BLaER1 treated with 17β-estradiol and CSF1 and Interleukin-3, amounts not matched to agents 10 nM and 100 nM (cell line): ENCODE data around the gene KIF16B.

Experiments
- H3K27ac ChIP-seq, 11 experiments: shearing (Covaris generic); formaldehyde crosslinking; 2 replicates each; pipeline ENCODE4 v1.8.1; 2022
- H3K27me3 ChIP-seq, 11 experiments: shearing (Covaris generic); formaldehyde crosslinking; 2 replicates each; pipeline ENCODE4 v1.8.1; 2022
- H3K36me3 ChIP-seq, 11 experiments: shearing (Covaris generic); formaldehyde crosslinking; 2 replicates each; pipeline ENCODE4 v1.8.1; 2022
- H3K4me1 ChIP-seq, 10 experiments: shearing (Covaris generic); formaldehyde crosslinking; 2 replicates each; pipeline ENCODE4 v1.8.1; 2022
- H3K4me2 ChIP-seq, 11 experiments: shearing (Covaris generic); formaldehyde crosslinking; 2 replicates each; pipeline ENCODE4 v1.8.1; 2022
- H3K4me3 ChIP-seq, 10 experiments: shearing (Covaris generic); formaldehyde crosslinking; 2 replicates each; pipeline ENCODE4 v1.8.1; 2022
- H3K9ac ChIP-seq, 11 experiments: shearing (Covaris generic); formaldehyde crosslinking; 2 replicates each; pipeline ENCODE4 v1.8.1; 2022
- H3K9me3 ChIP-seq, 11 experiments: shearing (Covaris generic); formaldehyde crosslinking; replicated peaks in 1 of 11; 2 replicates each; pipeline ENCODE4 v1.8.1; 2022
- H4K20me1 ChIP-seq, 11 experiments: shearing (Covaris generic); formaldehyde crosslinking; 2 replicates each; pipeline ENCODE4 v1.8.1; 2022
- Cebpa-rat ChIP-seq, 11 experiments: shearing (Covaris generic); IDR thresholded peaks; 2 replicates each; pipeline ENCODE4 v1.8.1; 2022

The KIF16B gene

GRCh38 chr20:16553101-16553500 lies 20.1 kb downstream of the KIF16B start:
- H3K4me2 ChIP-seq: no peak overlapping the region
- no peak for TF ChIP-seq Cebpa-rat (IDR thresholded peaks at IDR 0.05)
- no peak overlapping the region; a peak in 1 of 20 replicates for H3K4me3 ChIP-seq
- peaks cover 17 to 63% (median 35%) of the 10 kb centered on the region in 11 experiments for H3K36me3 ChIP-seq
- H3K27me3 ChIP-seq: no peaks in the 10 kb centered on the region
- no peak overlapping the region for H3K9ac ChIP-seq
- peaks cover 29 to 77% (median 73%) of the 10 kb centered on the region in 11 experiments for H3K9me3 ChIP-seq
- H3K4me1 ChIP-seq: peaks cover 6 to 32% (median 20%) of the 10 kb centered on the region in 10 experiments
- H4K20me1 ChIP-seq: peaks cover 0 to 6% (median 0%) of the 10 kb centered on the region in 11 experiments; a peak in 3 of 22 replicates
- H3K27ac ChIP-seq: no peak overlapping the region

- H3K4me2 ChIP-seq: peak overlapping the region in 8 of 11 experiments; percentile 2 to 58 (median 26); a peak in 8 of 22 replicates
Observed at GRCh38 chr20:16552015-16552414, 21.2 kb downstream of the KIF16B start.

DNA sequence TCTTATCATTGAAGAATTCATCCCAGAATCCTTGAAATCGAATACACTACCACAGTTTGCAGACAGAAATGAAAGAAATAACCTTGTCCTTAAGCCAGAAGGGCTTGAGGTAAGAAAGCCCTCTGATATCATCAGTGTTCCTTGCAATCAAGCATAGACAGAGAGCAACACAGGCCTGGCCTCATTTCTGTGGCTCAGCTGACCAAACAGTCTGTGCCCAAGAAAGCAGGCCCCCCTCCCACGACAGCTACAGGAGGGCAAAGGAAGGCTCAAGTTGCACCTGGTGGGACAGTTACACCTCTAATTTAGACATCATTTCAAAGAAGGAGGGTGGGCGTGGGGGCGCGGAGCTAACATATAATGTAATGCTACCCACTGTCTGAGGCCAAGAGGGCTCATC lies 21.6 kb downstream of the KIF16B start:
- H3K4me2 ChIP-seq: peak overlapping the region in 2 of 11 experiments; percentile 2 to 44; a peak in 2 of 22 replicates
- no peak for TF ChIP-seq Cebpa-rat (IDR thresholded peaks at IDR 0.05)
- no peak overlapping the region for H3K4me3 ChIP-seq
- H3K36me3 ChIP-seq: peaks cover 14 to 59% (median 35%) of the 10 kb centered on the region in 11 experiments
- H3K9ac ChIP-seq: no peak overlapping the region
- H3K9me3 ChIP-seq: peaks cover 29 to 65% (median 64%) of the 10 kb centered on the region in 11 experiments
- H4K20me1 ChIP-seq: peaks cover 0 to 7% (median 0%) of the 10 kb centered on the region in 11 experiments; a peak in 3 of 22 replicates
- H3K27me3 ChIP-seq: no peaks in the 10 kb centered on the region
- H3K27ac ChIP-seq: peak overlapping the region in 1 of 11 experiments; percentile 19; a peak in 1 of 22 replicates
- peaks cover 21 to 46% (median 32%) of the 10 kb centered on the region in 10 experiments for H3K4me1 ChIP-seq

More at GRCh38 chr20:16552015-16552414, 21.2 kb downstream of the KIF16B start:
- H3K9me3 ChIP-seq: peaks cover 29 to 67% (median 65%) of the 10 kb centered on the region in 11 experiments
- H3K4me1 ChIP-seq: peaks cover 17 to 42% (median 31%) of the 10 kb centered on the region in 10 experiments
- H3K27me3 ChIP-seq: no peaks in the 10 kb centered on the region
- peaks cover 0 to 7% (median 0%) of the 10 kb centered on the region in 11 experiments; a peak in 3 of 22 replicates for H4K20me1 ChIP-seq
- H3K9ac ChIP-seq: no peak overlapping the region
- H3K4me3 ChIP-seq: no peak overlapping the region
- TF ChIP-seq Cebpa-rat (IDR thresholded peaks at IDR 0.05): no peak
- H3K36me3 ChIP-seq: peaks cover 14 to 60% (median 35%) of the 10 kb centered on the region in 11 experiments
- peak overlapping the region in 1 of 11 experiments; percentile 19; a peak in 1 of 22 replicates for H3K27ac ChIP-seq

- H3K4me3 ChIP-seq: peak overlapping the region in 5 of 10 experiments; percentile 6 to 44 (median 21); a peak in 3 of 20 replicates
- peaks cover 11 to 31% (median 30%) of the 10 kb centered on the region in 11 experiments; a peak in 21 of 22 replicates for H3K9me3 ChIP-seq
- H4K20me1 ChIP-seq: peaks cover 0 to 7% (median 0%) of the 10 kb centered on the region in 11 experiments; a peak in 3 of 22 replicates
- no peaks in the 10 kb centered on the region for H3K27me3 ChIP-seq
- peaks cover 0 to 29% (median 17%) of the 10 kb centered on the region in 11 experiments; a peak in 14 of 22 replicates for H3K36me3 ChIP-seq
- H3K4me1 ChIP-seq: peaks cover 37 to 65% (median 48%) of the 10 kb centered on the region in 10 experiments
- peak overlapping the region; percentile 62 to 94 (median 83) for H3K4me2 ChIP-seq
- peak overlapping the region in 8 of 11 experiments; percentile 19 to 60 (median 39); a peak in 12 of 22 replicates for H3K9ac ChIP-seq
- TF ChIP-seq Cebpa-rat (IDR thresholded peaks at IDR 0.05): no peak
- peak overlapping the region in 9 of 11 experiments; percentile 3 to 60 (median 29); a peak in 13 of 22 replicates for H3K27ac ChIP-seq
Observed at GRCh38 chr20:16548068-16548672, 25.1 kb downstream of the KIF16B start.

DNA sequence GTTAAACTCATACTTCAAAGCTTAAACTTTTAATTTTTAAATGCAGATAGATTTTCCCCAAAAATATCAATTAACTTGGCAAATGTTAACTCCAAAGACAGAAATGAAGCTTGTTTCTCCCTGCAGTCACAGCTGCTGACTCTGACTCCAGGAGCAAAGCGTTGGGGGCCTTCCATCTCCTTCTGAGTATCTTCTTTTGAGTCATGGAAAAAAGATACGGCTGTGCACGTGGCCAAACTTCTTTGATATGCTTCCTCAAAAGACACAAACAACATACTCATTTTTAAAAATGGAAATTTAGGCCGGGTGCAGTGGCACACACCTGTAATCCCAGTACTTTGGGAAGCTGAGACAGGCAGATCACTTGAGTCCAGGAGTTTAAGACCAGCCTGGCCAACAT lies 28.3 kb downstream of the KIF16B start:
- H3K4me2 ChIP-seq: peak overlapping the region in 6 of 11 experiments; percentile 1 to 87 (median 41); a peak in 8 of 22 replicates
- H3K4me3 ChIP-seq: no peak overlapping the region
- H3K27me3 ChIP-seq: no peaks in the 10 kb centered on the region
- TF ChIP-seq Cebpa-rat (IDR thresholded peaks at IDR 0.05): no peak
- H3K36me3 ChIP-seq: peaks cover 0 to 11% (median 0%) of the 10 kb centered on the region in 11 experiments; a peak in 4 of 22 replicates
- H3K4me1 ChIP-seq: peaks cover 30 to 59% (median 39%) of the 10 kb centered on the region in 10 experiments
- H4K20me1 ChIP-seq: peaks cover 0 to 7% (median 0%) of the 10 kb centered on the region in 11 experiments; a peak in 3 of 22 replicates
- H3K9ac ChIP-seq: no peak overlapping the region
- no peak overlapping the region for H3K27ac ChIP-seq
- no peaks in the 10 kb centered on the region for H3K9me3 ChIP-seq

DNA sequence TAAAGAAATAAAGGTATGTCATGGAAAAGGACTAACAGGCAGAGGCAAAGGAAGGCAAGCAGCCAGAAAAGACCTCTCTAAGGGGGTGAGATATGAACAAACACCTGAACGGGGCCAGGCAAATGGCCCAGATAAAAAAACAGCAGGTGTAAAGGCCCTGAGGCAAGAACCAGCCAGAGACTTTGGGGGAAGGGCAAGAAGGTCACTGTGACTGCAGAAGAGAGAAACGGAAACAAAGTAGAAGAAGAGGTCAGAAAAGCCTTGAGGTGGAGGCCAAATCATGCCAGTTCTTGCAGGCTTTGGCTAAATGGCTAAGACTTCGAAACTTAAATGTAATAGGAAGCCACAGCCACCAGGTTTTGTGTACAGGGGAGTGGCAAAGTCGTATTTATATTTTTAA lies 30.8 kb downstream of the KIF16B start:
- H3K27me3 ChIP-seq: no peaks in the 10 kb centered on the region
- peaks cover 5 to 32% (median 13%) of the 10 kb centered on the region in 11 experiments; a peak in 11 of 22 replicates for H3K36me3 ChIP-seq
- no peak overlapping the region for H3K27ac ChIP-seq
- peaks cover 17 to 51% (median 31%) of the 10 kb centered on the region in 10 experiments for H3K4me1 ChIP-seq
- no peak overlapping the region for H3K9ac ChIP-seq
- no peak overlapping the region for H3K4me2 ChIP-seq
- peaks cover 0 to 5% (median 0%) of the 10 kb centered on the region in 11 experiments; a peak in 1 of 22 replicates for H4K20me1 ChIP-seq
- TF ChIP-seq Cebpa-rat (IDR thresholded peaks at IDR 0.05): no peak
- no peak overlapping the region for H3K4me3 ChIP-seq
- H3K9me3 ChIP-seq: peaks cover 0 to 19% (median 10%) of the 10 kb centered on the region in 11 experiments; a peak in 12 of 22 replicates

GRCh38 chr20:16541878-16542277 lies 31.4 kb downstream of the KIF16B start:
- Histone ChIP-seq H3K4me3 (no peak overlapping the region), H3K9ac (no peak overlapping the region), H3K27me3 (no peaks in the 10 kb centered on the region), H3K9me3 (peaks cover 0 to 25% (median 15%) of the 10 kb centered on the region in 11 experiments; a peak in 13 of 22 replicates), H4K20me1 (0 out of 22 replicates have a peak, but pooled peaks cover 0 to 4% (median 0%) of the 10 kb centered on the region in 11 experiments), H3K4me2 (no peak overlapping the region), H3K36me3 (peaks cover 6 to 38% (median 13%) of the 10 kb centered on the region in 11 experiments; a peak in 12 of 22 replicates), H3K4me1 (peaks cover 12 to 51% (median 27%) of the 10 kb centered on the region in 10 experiments; a peak in 18 of 20 replicates), H3K27ac (no peak overlapping the region)
- TF ChIP-seq Cebpa-rat (IDR thresholded peaks at IDR 0.05): no peak

GRCh38 chr20:16541226-16541625 lies 32.0 kb downstream of the KIF16B start:
- H3K9me3 ChIP-seq: peaks cover 0 to 30% (median 19%) of the 10 kb centered on the region in 11 experiments; a peak in 13 of 22 replicates

More at GRCh38 chr20:16541226-16541625, 32.0 kb downstream of the KIF16B start:
- no peaks in the 10 kb centered on the region for H3K27me3 ChIP-seq
- H4K20me1 ChIP-seq: 0 out of 22 replicates have a peak, but pooled peaks cover 0 to 4% (median 0%) of the 10 kb centered on the region in 11 experiments
- H3K4me3 ChIP-seq: no peak overlapping the region
- peaks cover 10 to 48% (median 25%) of the 10 kb centered on the region in 10 experiments; a peak in 17 of 20 replicates for H3K4me1 ChIP-seq
- H3K9ac ChIP-seq: no peak overlapping the region
- peaks cover 6 to 45% (median 13%) of the 10 kb centered on the region in 11 experiments; a peak in 12 of 22 replicates for H3K36me3 ChIP-seq
- no peak for TF ChIP-seq Cebpa-rat (IDR thresholded peaks at IDR 0.05)
- H3K27ac ChIP-seq: no peak overlapping the region
- no peak overlapping the region for H3K4me2 ChIP-seq
